Measurements from ENCODE around the gene UPK2. TPM values are rescaled to one million over a fixed set of nuclear protein-coding genes. Genes with fewer than 3 reads are reported as not detected.

UPK2 gene
- total RNA-seq, 1 donor from 2014 or later: not detected

- Histone ChIP-seq H3K9me3 (no peaks in the 10 kb centered on the region), H3K27ac (peak overlapping the region; percentile 91 to 93), H3K27me3 (no peaks in the 10 kb centered on the region), H3K4me3 (peak overlapping the region; percentile 81 to 91), H3K36me3 (peaks cover 6 to 24% of the 10 kb centered on the region in 2 donors), H3K4me1 (peaks cover 9 to 20% of the 10 kb centered on the region in 2 donors)
- intact Hi-C loops (cut with DNase I): no loop called here
- DNase-seq (ENCODE audit: low spot score in 2 of 2): no peak
- TF ChIP-seq CTCF (IDR thresholded peaks at IDR 0.05): no peak
Observed at GRCh38 chr11:118996926-118997626, 41.0 kb downstream of the UPK2 start.

DNA sequence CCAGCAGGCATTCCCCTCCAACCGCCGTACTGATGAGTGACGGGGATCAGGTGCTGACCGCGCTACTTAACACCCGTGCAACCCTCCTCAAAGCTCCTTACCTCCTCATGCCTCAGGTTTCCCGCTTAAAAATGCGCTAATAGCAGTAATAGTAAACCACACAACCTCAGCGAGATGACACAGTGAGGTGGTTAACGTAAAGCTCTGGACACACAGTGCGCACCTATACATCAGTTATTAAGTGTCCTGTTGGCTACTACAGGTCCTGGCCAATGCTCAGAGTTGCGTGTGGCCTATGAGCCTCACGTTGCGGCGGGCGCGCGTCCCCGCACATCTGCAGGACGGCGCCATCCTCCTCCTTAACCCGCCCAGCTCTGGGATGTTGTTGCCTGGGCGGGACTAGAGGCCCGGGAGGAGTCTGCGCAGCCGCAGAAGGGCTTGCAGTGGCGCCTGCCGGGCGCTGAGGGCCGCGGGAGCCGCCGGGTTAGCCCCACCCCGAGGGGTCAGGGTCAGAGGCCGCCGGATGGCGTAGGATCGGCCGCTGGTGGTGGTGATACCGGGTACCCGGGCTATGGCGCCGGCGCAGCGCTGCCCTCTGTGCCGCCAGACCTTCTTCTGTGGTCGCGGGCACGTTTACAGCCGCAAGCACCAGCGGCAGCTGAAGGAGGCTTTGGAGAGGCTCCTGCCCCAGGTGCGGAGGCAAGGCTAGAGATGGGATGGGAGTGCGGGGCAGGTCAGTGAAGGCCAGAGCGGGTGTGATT, 41.7 kb downstream of the UPK2 start, which contains the start of gene CENATAC:
Gene CENATAC (plus strand): TSS at position 512 of the 761 bp plus-strand sequence. CDS start 60 bp downstream, at position 572.
- Histone ChIP-seq H3K9me3 (no peaks in the 10 kb centered on the region), H3K4me3 (peak within 1 kb of the TSS; percentile 81 to 91), H3K27me3 (no peaks in the 10 kb centered on the region), H3K4me1 (peaks cover 9 to 20% of the 10 kb centered on the region in 2 donors), H3K27ac (peak within 1 kb of the TSS; percentile 91 to 93), H3K36me3 (peaks cover 11 to 31% of the 10 kb centered on the region in 2 donors)
- peak; percentile 81 to 97 for DNase-seq (ENCODE audit: low spot score in 2 of 2)
- intact Hi-C loops (cut with DNase I): loop anchor here (1.0 to 2.0 kb wide), 3 partner anchors 20 to 71 kb away; partner anchors contain the start of genes RPS25, SLC37A4 and TRAPPC4
- TF ChIP-seq CTCF (IDR thresholded peaks at IDR 0.05): no peak

- no peak for TF ChIP-seq CTCF (IDR thresholded peaks at IDR 0.05)
- Histone ChIP-seq H3K4me1 (peaks cover 9 to 20% of the 10 kb centered on the region in 2 donors), H3K4me3 (peak overlapping the region; percentile 81 to 91), H3K27me3 (no peaks in the 10 kb centered on the region), H3K9me3 (no peaks in the 10 kb centered on the region), H3K36me3 (peaks cover 15 to 34% of the 10 kb centered on the region in 2 donors), H3K27ac (peak overlapping the region; percentile 91 to 93)
- intact Hi-C loops (cut with DNase I): loop anchor here (1.0 to 2.0 kb wide), 3 partner anchors 20 to 70 kb away; partner anchors contain the start of genes RPS25, SLC37A4 and TRAPPC4
- DNase-seq (ENCODE audit: low spot score in 2 of 2): no peak
Observed at GRCh38 chr11:118998388-118998717, 42.3 kb downstream of the UPK2 start.

DNA sequence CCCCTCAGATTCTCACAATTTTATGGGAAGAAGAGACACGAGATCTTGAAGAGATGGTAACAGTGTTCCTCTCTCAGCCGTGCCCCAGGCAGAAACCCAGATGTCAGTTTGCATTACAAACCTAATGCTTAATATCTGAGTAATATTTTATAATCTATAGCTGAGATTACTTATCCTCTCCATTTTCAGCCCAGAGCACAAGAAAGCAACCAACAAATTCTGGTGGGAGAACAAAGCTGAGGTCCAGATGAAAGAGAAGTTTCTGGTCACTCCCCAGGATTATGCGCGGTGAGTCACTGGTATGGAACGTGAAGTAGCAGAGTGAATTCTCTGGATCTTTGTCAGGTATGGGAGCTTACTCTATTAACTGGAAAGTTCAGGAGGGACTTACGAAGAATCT, 42.7 kb downstream of the UPK2 start:
- Histone ChIP-seq H3K27ac (peak overlapping the region; percentile 91 to 93), H3K4me1 (peaks cover 9 to 20% of the 10 kb centered on the region in 2 donors), H3K36me3 (peaks cover 20 to 35% of the 10 kb centered on the region in 2 donors), H3K27me3 (no peaks in the 10 kb centered on the region), H3K4me3 (peak overlapping the region; percentile 81 to 91), H3K9me3 (no peaks in the 10 kb centered on the region)
- intact Hi-C loops (cut with DNase I): loop anchor here (1.0 to 2.0 kb wide), 3 partner anchors 19 to 70 kb away; partner anchors contain the start of genes RPS25, SLC37A4 and TRAPPC4
- TF ChIP-seq CTCF (IDR thresholded peaks at IDR 0.05): no peak
- no peak for DNase-seq (ENCODE audit: low spot score in 2 of 2)

DNA sequence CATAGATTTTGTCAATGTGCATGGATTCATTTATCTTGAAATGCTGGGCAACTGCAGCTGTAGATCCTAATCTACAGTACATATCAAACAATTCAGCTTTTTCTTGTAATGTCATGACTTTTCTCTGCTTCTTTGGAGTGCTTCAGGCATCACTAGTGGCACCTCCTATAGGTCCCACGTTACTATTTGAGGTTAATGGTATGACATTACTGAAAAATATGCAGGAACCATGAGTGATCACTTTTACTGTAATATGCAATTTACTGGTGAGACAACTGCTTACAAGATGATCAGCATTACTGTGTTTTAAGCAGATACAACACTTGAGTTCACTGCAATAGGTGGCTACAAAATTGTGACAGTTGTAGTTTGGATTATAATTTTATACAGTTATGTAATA, 44.8 kb downstream of the UPK2 start:
- TF ChIP-seq CTCF (IDR thresholded peaks at IDR 0.05): no peak

More for the DNA sequence above, 44.8 kb downstream of the UPK2 start:
- DNase-seq (ENCODE audit: low spot score in 2 of 2): no peak
- Histone ChIP-seq H3K27me3 (no peaks in the 10 kb centered on the region), H3K9me3 (no peaks in the 10 kb centered on the region), H3K4me1 (peaks cover 9 to 20% of the 10 kb centered on the region in 2 donors), H3K36me3 (peaks cover 24 to 54% of the 10 kb centered on the region in 2 donors), H3K27ac (no peak overlapping the region), H3K4me3 (no peak overlapping the region)
- intact Hi-C loops (cut with DNase I): no loop called here

Data from ascending aorta (tissue), 2 donors.